ENCODE measurements around the gene ANAPC1.

- TF ChIP-seq EZH2phosphoT487 (conservative IDR thresholded peaks at IDR 0.05; ENCODE audit: low read length): no peak
- TF ChIP-seq CTCF (IDR thresholded peaks at IDR 0.05; ENCODE audit: insufficient read depth, low read length, poor library complexity, severe bottlenecking): no peak
Observed at GRCh38 chr2:111927723-111928122, 43.7 kb upstream of the ANAPC1 start.
